T-helper 1 cell treated with Interleukin-12 subunit alpha and Interleukin-12 subunit beta and Interleukin-4 antibody, amounts not matched to agents 30 ng/mL and 1 ng/mL, for 36 hours (primary cell): Measurements from ENCODE around the gene IL3. TPM values are rescaled to one million over a fixed set of nuclear protein-coding genes. Genes with fewer than 3 reads are reported as not detected.

Source experiments
- intact Hi-C: fragments of 100-400 bp; cut with micrococcal nuclease; formaldehyde crosslinking; loops from one replicate; pipeline ENCODE4 v1.15.1; 2024
- total RNA-seq: library from RNA; stranded (reverse); gene quantifications from 2 replicates; pipeline ENCODE4 v1.2.3, GENCODE V29; 2022

Gene IL3
- total RNA-seq, 1 donor from 2014 or later: 6.0 TPM

- intact Hi-C loops: loop anchor here (1.0 kb wide), 1 partner anchor 36 kb away; no protein-coding TSS in a partner anchor
These were observed 4.4 kb upstream of the IL3 start for GRCh38 chr5:132055808-132056609.

GRCh38 chr5:132056610-132057497 lies 3.6 kb upstream of the IL3 start:
- intact Hi-C loops: loop anchor here (1.0 kb wide), 1 partner anchor 37 kb away; no protein-coding TSS in a partner anchor

GRCh38 chr5:132057498-132058255 lies 2.8 kb upstream of the IL3 start:
- intact Hi-C loops: no loop called here

DNA sequence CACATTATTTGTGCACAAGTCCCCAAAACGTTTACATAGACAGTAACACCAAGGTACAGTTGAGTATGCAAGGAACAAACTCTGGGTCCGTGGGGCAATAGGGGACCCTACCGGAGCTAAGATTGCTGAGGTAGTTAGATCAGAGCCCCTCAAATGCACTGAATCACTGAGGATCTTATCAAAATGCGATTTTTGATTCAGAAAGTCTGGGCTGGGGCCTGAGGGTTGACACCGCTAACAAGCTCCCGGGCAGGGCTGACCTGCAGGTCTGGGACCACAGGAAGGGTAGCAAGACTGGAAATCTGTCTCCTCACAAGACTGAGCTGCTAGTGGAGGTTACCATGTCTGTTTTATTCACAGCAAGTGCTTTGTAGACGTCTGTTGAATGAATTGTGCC lies 1.8 kb upstream of the IL3 start:
- intact Hi-C loops: loop anchor here (1.0 kb wide), 1 partner anchor 469 kb away; no protein-coding TSS in a partner anchor

- intact Hi-C loops: loop anchor here (1.0 kb wide), 1 partner anchor 470 kb away; no protein-coding TSS in a partner anchor
These were observed 1.3 kb upstream of the IL3 start for GRCh38 chr5:132059043-132059695.

GRCh38 chr5:132059696-132060500 lies 557 bp upstream of the IL3 start:
- intact Hi-C loops: loop anchor here (1.0 to 5.0 kb wide), 2 partner anchors 313 to 471 kb away; no protein-coding TSS in a partner anchor

DNA sequence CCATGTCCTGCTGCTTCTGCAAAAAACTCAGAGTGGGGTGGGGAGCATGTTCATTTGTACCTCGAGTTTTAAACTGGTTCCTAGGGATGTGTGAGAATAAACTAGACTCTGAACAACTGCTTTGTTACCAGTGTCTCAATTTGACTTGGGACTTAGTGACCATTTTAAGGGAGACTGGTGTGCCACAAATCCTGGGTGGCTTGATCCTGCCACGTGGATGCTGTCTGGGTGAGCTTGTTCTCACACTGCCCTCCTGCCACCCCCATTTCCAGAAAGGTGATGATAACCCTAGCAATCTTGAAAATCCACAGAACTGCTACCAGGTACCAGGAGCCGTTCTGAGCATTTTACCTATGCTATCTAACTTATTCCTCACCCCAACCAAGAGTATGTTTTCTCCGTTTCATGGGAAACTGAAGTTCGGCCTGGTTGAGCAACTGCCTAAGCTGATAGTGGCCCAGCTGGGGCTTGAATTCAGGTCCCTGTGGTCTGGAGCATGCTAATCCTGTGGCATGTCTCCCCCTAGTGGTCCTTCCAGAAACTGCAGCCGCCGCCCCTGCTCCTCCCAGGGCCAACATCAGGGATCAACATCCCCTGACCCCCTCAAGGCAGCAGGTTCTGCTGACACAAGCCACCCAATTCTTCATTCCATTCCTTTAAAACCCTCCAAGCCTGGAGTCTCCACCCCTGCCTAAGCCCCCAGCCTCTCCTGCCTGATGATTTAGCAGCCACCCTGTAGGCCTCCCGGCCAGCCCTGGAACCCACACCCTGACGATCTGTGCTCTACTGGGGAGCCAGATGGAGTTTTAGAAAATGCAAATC lies 2.8 kb downstream of the IL3 start:
- intact Hi-C loops: loop anchor here (1.0 to 5.0 kb wide), 9 partner anchors 43 to 640 kb away; partner anchors contain the start of genes FNIP1 and SLC22A5

- intact Hi-C loops: loop anchor here (1.0 to 5.0 kb wide), 8 partner anchors 39 to 437 kb away; partner anchors contain the start of gene P4HA2
These were observed 3.7 kb downstream of the IL3 start for GRCh38 chr5:132064140-132064539.

- intact Hi-C loops: loop anchor here (1.0 to 5.0 kb wide), 11 partner anchors 38 to 436 kb away; partner anchors contain the start of gene P4HA2
These were observed 4.4 kb downstream of the IL3 start for GRCh38 chr5:132064738-132065331.

- intact Hi-C loops: loop anchor here (1.0 to 2.0 kb wide), 6 partner anchors 37 to 435 kb away; partner anchors contain the start of gene P4HA2
These were observed 5.0 kb downstream of the IL3 start for GRCh38 chr5:132065351-132065937.

DNA sequence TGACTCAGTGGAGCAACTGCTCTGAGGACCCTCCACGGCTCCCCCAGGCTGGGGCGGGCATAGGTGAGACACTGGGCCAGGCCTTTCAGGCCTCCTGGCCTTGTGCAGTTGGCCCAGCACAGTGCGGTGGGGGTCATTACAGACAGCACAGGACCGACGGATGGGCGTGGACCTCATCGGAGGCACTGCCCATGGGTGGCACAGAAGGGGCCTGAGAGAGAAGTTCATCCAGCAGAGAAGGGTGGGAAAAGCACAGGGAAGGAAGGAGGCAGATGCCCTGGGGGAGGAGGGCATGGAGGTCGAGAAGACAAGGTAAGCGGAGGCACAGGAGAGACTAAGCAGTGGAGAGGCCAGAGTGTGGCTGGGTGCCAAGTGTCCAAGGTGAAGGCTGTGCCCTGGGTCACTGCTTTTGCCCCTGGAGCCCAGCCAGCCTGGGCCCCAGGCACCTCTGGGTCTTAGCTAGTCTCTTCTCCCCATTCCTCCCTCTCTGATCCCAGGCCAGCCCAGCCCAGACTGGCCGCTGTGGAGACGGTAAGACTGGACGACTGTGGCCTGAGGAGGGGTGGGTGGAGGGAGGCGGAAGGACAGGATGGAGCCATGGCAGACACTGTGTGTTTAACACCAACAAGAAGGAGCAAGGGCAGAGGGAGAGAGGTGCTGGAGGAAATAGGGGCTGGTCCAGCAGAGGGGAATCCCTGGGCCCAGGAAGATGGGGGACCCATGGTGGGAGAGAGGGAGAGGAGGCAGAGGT lies 5.7 kb downstream of the IL3 start:
- intact Hi-C loops: loop anchor here (1.0 to 2.0 kb wide), 6 partner anchors 37 to 435 kb away; partner anchors contain the start of gene P4HA2

DNA sequence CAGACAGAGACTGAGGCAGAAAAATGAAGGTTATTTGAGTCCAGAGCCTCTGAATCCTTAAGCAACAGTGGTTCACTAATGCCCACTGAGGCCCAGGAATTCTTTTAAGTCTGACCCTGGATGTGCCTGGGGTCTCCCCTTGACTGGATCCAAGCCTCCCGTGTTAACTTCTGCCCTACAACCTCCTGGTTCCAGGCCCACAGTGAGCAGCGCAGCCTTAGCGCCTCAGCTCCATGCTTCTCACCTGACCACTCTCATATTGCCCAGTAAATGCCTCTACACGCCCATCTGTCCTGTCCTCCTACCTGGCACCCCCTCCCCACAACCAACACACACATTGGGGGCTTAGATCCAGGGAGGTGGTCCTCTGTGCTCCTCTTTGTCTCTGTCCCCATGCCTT lies 6.4 kb downstream of the IL3 start:
- intact Hi-C loops: no loop called here

- intact Hi-C loops: no loop called here
These were observed 7.0 kb downstream of the IL3 start for GRCh38 chr5:132067451-132067850.

- intact Hi-C loops: no loop called here
These were observed 7.7 kb downstream of the IL3 start for GRCh38 chr5:132067941-132068808.

DNA sequence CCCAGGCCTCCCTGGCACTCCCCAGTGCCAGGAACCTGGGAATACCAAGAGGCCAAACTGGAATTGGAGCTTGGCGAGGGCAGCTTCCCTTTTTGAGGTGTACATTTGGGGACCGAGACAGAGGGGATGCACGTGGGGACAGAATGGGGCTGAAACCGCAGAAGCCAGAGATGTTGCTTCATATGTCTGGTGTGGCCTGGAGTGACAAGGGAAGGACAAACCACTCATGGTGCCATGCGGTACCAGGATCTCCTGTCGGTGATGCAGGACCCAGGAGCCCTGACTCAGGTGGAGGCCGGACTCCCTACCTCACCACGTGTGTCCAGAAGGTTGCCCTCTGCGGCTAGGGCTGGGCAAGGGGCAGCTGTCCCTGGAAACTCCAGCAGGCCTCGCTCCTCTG lies 9.1 kb downstream of the IL3 start:
- intact Hi-C loops: no loop called here

DNA sequence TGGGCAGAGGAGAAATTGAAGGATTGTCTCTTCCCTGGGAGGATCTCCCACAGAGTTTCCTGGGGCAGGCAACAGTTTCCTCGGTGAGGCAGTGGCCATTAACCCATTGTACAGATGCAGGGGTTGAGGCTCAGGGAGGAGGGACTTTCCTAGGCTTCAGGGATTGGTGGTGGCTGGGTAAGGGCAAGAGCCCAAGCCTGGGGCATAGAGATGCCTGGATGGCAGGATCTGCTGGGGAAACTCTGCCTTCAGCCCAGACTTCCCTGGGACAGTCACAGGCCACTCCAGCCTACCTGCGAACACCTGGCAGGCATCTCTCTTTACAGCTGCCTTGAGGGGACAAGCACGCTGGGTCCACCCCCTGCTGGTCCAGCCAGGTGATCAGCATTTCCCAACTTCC lies 9.5 kb downstream of the IL3 start:
- intact Hi-C loops: no loop called here
